HG03439 (cell line): ENCODE data around the gene NDUFAF4.

Source experiments
- ATAC-seq: cut with Tn5 transposase; IDR thresholded peaks from one replicate; pipeline ENCODE4 v1.9.1; 2021; ENCODE audit warnings: mild to moderate bottlenecking, moderate library complexity; ENCODE audit not compliant: unreplicated experiment

NDUFAF4 gene

DNA sequence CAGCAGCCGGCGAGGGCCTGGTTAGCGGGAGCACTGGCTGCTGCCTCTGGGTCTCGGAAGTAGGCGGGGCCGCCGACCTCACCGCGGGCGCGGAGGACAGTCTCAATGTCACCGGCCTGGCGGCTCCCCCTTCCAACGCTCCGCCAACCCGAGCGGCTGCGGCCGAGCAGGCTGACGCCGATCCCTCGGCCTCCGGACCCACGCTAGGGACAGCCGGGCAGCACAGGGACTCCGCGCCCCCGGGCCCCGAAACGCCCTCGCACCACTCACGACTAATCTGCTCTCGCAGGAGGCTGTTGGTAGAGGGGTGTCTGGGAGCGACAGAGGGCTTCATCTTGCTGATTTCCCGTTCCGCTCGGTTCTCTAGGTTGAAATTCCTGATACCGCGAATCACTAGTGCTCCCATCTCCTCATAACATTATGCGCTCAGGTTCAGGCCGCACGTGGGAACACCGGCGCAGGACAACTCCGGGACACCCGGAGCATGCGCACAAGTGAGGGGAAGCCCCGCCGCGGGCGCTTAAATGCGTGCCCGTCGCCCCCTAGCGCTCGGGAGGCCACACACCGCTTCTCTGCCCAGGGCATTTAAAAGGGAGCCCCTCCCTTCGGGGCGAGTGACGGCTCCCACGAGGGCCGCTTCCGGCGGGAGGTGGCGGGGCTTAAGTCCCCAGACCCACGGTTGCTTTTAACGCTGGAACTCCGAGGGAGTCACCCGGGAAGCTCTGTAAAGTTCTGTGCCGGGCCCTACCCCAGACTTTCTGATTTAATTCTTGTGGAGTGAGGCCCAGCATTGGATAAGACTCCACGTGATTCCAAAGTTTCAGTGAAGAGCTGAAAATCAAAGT lies at the start of gene NDUFAF4:
Gene NDUFAF4, minus strand, starts transcription at position 496 of the 845 bp plus-strand sequence. Its CDS starts 90 bp downstream, at position 406.
- ATAC-seq, result peak; percentile 91

DNA sequence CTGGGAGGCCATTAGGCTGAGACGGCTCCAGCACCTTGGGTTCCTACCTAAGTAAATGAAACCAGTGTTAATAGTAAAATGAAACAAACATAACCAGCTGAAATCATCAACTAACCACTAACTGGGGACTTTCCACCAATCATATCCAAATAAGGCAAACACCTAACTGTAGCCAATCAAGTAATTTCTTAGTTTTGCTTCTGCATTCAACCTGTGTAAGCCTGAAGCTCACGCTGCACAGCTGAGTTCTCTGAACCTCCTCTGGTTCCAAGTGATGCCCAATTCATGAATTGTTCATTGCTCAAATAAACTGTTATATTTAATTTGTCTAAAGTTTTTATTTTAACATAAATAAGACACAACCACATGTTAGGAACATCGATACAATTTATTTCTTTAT lies 49.4 kb upstream of the NDUFAF4 start:
- peak; percentile 90 for ATAC-seq

DNA sequence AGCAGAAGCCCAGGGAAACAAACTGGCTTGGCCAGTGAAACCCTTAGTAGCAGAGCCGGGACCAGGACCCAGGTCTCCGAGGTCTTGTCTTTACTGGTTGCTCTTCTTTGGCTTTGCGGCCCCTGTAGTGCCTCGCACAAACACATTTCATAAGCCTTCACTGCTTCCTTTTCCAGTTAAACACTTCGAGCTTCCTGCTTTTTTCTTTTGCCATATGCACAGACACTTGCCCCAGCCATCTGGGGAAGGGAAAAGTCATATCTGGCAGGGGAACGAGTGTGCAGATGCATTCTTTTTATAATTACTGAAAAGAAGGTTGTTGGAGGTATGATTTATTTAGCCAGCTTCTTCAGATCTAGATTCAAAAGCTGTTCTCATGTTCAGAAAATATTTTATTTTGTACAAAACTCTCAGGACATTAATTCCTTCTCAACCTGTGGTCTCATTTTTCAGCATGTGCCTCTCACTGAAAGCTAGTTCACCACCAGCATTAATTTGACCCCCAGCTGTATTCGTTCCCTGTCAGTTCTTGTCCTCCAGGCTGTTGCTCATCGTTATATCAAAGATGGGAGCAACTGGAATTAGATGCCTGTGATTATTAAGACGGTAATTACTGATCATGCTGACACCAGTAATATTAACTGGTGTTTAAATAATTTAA lies 46.0 kb upstream of the NDUFAF4 start:
- no peak for ATAC-seq

DNA sequence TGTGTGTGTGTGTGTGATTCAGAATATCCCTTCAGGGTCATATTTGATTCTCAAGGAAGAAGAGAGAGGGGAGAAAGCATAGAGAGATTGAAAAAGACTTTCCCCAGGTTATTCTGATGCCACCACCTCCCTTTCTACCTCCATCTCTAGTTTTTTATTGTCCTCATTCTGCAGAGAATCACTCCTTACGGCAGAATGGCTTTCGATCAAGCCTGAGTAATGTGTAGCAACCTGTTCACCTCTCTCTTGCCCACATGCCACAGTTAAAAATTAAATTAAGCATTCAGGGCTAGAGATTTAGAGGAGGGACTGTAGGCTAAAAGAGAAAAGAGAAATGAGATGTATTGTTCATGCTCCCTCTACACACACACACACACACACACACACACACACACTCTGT lies 45.0 kb upstream of the NDUFAF4 start:
- ATAC-seq, result no peak

DNA sequence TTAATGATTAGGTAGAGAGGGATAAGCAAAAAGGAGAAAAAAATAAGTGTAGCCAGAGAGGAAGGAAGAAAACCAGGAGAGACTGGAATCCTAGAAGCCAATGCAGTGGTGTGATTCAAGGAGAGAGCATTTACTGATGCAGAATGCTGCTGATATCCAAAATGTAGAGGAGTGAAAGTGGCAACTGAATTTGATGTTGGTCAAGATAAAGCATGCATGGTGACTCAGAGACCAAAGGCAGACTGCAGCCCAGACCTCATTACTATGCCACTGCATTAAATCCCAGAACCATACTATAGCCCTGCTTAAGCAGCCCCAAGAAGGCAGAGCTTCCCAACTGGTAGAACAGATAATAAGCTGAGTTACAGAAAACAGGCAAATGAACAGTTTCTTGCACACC lies 42.6 kb upstream of the NDUFAF4 start:
- ATAC-seq, result no peak

DNA sequence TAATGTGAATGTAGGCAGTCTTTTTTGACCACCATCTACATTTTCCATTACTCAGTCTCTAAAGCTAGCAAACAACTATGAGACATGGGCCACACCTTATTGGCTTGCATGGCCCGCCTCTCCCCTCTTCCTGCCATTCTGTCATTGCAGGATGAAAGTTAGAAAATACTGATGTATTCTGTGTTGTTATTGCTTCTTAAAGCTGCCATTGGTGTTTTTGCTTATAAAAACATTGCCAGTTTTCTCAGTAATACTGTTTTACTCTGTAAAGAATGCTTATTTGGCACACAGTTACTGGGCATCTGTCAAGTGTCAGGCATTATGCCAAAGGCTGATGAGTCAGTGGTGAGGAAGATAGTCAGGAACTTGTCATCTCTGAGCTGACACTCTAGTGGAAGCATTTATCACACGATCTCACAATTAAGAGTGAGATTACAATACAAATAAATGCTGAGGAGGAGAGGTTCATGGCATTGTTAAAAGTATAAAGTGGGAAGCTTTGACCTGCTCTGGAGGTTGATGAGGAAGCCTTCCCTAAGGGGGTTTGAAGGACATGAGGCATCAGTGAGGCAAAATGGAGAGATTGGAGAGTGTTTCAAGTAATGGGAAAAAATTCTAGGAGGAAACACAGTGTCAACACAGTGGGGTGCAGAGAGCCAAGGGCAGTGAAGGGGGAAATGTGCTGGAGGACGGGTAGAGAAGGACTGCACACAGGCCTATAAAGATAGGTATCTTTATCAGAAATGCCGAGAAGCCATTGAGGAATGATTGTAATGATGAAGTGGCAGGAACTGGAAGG lies 41.5 kb upstream of the NDUFAF4 start:
- no peak for ATAC-seq

DNA sequence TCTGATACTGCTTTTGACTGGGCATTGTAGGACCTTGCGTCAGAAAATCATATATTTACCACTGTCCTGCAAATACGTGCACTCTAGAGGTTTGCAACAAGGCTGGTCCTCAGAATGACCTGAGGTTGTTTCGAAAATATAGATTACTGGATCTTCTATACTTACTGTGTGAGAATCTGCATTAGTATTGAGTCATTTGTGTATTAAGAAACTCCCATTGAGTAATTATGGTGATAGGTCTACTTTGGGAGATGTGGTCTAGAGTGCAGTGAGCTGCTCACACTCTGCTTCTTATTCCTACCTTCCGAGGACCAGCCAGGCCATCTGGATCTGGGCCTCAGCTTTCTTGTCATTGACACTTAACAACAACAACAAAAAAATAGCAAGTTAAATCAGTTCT lies 36.4 kb upstream of the NDUFAF4 start:
- ATAC-seq, result no peak

DNA sequence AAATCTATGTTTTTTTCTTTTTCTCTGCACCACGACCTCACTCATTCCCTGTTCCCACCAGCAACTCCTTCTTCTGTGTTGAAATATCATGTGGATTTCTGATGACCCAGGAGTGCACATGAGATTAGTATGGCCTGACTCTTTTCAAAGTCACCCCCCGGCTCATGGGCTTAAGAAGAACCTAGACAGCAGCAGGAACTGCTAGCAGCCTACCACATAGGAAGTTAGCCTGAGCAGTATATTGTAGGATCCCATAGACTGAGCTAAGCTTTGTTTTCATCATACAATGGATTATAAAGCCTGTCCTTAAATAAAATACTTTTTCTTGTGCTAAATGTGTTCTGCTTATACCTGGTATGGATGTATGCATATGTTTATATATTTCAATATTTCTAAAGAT lies 33.5 kb upstream of the NDUFAF4 start:
- ATAC-seq, result no peak

DNA sequence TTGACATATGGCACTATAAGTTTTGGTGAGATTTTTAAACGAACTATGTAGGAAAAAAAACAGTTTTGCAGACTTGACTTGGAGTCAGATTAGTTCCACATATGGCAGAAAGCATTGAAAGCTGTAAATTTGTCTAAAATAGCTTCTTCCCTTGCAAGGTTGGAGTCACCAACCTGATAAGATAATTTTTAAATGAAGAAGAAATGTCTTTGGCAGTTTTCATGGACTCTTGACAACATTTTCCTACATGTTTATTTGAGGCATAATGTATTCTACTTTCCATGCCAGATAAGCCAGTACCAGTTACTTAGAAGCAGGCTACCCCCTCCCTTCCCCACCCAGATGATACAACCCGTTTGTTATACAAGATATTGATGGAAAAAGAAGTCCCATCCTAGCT lies 32.0 kb upstream of the NDUFAF4 start:
- ATAC-seq, result no peak

DNA sequence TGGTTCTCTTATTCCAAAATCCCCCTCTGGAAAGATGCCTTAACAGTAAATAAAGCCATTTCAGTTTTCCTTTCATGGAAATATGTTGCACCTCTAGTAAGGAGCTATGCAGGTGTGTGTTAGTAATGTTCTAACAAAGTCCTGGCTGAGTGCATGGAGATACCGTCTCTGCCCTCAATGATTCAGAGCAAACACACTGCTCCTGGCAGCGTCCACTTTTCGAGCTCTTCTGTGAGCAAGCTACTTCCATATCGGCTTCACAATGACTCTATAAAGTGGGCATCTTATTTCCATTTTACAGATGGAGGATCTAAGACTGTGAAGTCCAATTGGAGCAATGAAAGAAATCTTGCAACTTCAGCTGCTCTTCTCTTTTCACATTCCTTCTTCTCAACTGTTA lies 30.0 kb upstream of the NDUFAF4 start:
- ATAC-seq, result no peak

DNA sequence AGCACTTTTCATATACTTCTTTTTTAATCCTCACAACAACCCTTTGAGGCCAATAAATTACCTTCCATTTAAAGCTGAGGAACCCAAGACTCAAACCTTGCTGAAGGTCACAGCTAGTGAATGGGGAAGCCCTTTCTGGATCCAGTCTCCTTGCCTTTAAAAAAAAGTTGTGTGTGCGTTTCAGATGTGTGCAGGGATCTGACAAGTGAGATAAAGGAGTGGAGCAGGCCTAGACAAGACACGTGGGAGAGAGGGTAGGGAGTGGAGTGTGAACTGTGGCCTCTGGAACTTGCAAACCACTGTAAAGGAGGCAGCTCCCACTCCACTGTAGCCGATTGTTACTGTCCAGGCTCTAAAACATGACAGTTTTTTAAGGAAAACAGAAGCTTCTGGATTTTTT lies 28.7 kb upstream of the NDUFAF4 start:
- ATAC-seq, result no peak

DNA sequence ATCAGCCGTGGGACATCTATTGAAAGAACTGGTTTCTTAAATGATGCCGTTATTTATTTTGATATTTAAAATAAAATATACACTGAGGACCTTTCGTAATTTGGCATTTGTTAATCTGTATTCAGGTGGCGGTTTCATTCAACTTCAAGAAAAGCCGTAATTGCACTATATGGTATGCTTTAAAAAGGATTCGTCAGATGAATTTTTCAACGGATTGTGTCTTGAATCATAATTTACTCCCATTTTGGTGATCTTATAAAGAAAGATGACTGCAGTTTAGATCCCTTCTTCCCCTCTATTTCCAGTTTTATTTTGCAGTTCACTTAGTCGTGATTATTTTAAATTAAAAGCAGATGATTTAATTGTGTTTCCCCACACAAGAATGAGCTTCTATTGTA lies 27.6 kb upstream of the NDUFAF4 start:
- no peak for ATAC-seq

DNA sequence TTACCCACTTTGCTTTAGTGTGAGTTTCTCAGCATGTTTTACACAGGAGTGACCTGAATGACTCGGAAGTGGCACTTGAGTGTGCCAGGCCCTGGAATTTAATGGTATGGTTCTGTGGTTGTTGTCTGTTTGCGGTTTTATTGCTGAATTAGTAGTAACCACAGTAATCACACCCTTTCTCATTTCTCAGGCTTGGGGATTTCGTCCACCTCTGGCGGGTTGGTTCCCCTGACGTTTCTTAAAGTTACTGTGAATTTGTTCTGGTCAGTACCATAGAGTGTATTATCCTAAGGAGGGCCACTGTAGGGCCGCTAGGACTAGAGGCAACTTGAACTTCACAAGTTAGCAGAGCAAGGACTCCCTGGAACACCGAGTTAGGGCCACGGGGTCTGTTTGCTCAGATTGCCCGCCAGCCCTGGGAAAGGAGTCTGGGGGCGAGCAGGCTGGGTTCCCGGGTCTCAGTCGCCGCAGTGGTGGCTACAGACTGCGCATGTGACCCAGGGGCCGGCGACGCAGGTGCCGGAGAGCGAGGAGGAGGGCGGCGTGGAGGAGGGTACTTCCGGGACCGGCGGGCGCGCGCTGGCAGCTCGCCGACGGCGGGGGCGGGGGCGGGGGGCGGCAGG lies 26.3 kb upstream of the NDUFAF4 start:
- peak; percentile 85 for ATAC-seq

DNA sequence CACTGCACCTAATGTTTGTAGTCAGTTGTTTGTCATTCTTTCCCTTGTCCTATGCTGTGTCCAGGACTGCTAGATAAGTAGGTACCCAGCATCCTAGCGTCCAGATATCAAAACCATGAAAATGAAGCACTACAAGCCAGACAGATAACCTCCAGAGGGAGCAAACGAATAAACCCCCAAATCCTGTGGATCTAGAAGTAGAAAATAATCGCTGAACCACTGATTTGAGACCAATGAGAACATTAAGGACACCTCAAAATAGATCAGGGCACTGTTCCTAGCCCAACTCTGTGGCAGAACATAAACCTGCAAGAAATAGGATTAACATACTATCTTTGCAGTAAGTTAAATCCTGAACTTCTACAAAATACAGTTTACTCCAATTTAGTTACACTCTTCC lies 25.7 kb upstream of the NDUFAF4 start:
- ATAC-seq, result no peak

DNA sequence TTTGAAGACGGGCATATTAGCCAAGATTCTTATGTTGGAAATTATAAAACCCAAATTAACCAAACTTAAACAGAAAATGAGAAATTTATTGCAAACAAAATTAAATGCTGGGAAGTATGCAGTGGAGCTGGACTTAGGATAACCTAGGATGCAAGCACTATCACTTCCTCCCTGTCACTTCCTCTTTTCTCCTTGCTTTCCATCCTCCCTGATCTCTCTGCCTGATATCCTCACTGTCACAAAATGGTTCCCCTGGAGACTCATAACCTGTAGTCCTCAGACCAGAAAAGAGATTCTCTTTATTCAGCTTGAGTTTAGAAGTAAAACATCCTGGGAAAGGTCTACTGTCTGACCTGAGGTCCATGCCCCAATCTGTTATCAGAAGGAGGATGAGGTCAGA lies 19.4 kb upstream of the NDUFAF4 start:
- ATAC-seq, result no peak

DNA sequence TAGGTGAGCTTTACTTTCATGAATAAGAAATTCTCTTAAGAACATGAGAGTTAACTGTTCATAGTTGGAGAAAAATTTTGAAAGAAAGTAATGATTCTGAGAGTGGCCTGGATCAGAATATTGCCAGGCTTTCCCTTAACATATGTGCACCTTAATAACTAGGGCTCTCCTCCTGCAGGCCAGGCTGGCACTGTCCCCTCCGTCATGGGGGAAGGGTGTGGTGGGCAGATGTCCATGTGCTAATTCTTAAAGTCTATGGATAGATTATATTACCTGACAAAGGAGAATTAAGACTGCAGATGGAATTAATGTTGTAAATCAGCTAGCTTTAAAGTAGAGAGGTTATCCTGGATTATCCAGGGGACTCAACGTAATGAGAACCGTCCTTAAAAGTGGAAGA lies 15.9 kb upstream of the NDUFAF4 start:
- ATAC-seq, result no peak

DNA sequence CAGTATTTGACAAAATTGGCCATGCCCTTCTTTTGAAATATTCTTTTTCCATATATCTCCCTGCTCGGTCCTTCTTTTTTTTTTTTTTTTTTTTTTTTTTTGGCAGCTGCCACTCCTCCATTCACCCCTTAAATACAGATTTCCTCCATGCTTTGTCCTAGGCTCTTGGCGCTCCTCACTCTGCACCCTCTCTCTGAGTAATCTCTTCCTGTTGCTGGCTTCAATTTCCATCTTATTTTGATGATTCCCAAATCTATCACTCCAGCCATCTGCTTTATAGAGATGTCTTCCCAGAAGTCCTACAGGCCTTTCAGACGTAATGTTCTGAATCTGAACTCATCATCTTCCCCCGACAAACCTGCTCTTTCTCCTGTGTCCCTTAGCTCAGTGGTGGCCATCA lies 14.1 kb upstream of the NDUFAF4 start:
- no peak for ATAC-seq

DNA sequence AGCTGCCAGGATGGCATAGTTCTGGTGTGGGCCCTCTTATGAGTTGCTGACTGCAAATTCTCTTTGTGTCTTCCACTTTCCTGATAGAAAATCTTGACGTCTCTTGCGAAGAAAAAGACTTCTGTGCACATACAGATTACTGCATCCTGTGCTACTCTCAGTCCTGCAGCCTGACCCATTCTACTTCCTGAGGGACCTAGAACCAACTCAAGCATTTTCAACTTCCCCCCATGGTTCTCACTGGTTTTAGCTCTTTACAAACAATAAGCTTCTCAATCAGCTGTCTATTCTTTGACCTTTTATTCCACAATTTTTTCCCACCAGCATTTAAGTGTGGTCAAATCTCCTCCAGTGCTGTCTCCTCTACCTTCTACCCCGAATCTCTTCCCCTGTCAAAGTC lies 13.5 kb upstream of the NDUFAF4 start:
- ATAC-seq, result no peak

DNA sequence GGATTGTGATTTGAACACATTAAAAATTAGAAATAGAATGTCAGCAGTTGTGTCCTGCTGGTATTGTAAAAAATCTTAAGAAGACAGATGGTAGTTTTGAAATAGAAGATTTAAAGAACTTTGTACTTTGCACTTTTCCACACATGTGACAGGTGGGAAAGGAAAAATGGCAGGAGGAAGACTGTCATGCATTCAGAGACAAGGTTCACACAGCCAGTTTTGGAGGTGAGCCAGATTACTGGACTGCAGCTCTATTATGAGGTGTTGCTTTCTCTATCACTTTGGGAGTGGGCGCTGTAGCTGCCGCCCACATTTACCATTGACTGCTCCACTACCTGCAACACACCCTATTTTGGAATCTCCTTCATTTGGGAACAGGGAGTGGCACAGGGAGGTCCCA lies 12.1 kb upstream of the NDUFAF4 start:
- no peak for ATAC-seq

DNA sequence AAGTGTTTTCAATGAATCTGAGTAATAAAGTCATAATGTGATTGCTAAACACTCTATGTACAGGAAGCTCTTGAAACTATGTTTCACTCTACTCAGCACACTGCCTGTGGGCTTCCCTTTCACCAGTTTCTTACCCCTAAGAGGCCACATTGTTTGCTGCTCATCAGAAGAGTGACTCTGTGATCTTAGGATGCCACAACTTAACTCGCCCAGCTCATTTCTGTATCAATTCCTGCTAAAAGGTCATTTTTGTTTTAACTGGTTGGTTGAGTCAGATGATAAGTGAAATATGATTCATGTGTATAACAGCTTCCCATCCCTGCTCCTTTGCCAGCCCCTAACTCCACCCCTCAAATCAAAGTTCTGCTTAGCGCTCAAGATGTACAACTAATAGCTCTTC lies 9.8 kb upstream of the NDUFAF4 start:
- peak; percentile 90 for ATAC-seq

DNA sequence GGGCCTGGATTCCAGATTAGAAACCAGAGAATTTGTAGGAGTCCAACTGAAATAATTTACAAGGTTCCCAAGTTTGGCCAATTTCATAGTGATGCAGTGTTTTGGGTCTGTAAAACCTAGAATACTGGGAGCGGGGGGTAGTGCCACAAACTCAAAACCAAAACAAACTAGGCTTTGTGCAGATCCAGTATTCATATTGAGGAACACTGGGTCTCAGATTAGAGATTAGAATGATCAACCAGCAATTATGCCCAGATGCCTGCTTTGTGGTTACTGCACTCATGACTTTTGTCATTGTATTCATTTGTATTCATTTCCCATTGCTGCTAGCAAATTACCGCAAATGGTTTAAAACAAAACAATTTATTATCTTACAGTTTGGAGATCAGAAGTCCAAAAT lies 3.2 kb upstream of the NDUFAF4 start:
- ATAC-seq, result no peak
